BE2C (cell line): Measurements from ENCODE around the gene C1QTNF5.

ENCODE experiments used
- DNase-seq: peaks from one replicate; pipeline ENCODE4 v3.0.0-alpha.2; 2020
- H3K27me3 ChIP-seq: fragments of 250-450 bp; sonication (Bioruptor Pico); 2 replicates; pipeline ENCODE4 v1.5.1; 2020; ENCODE audit warnings: mild to moderate bottlenecking
- H3K36me3 ChIP-seq: fragments of 250-450 bp; sonication (Bioruptor Pico); 2 replicates; pipeline ENCODE4 v1.5.1; 2020; ENCODE audit warnings: mild to moderate bottlenecking
- H3K4me1 ChIP-seq: fragments of 250-450 bp; sonication (Bioruptor Pico); 2 replicates; pipeline ENCODE4 v1.5.1; 2020
- H3K4me3 ChIP-seq: 2 replicates; pipeline ENCODE4 v1.5.1; 2011; ENCODE audit warnings: low read depth, low read length
- H3K9me3 ChIP-seq: fragments of 250-450 bp; sonication (Bioruptor Pico); 2 replicates; pipeline ENCODE4 v1.5.1; 2020
- CTCF ChIP-seq: IDR thresholded peaks from 2 replicates; pipeline ENCODE4 v1.5.1; 2012; ENCODE audit warnings: mild to moderate bottlenecking, low read depth, low read length

The C1QTNF5 gene

DNA sequence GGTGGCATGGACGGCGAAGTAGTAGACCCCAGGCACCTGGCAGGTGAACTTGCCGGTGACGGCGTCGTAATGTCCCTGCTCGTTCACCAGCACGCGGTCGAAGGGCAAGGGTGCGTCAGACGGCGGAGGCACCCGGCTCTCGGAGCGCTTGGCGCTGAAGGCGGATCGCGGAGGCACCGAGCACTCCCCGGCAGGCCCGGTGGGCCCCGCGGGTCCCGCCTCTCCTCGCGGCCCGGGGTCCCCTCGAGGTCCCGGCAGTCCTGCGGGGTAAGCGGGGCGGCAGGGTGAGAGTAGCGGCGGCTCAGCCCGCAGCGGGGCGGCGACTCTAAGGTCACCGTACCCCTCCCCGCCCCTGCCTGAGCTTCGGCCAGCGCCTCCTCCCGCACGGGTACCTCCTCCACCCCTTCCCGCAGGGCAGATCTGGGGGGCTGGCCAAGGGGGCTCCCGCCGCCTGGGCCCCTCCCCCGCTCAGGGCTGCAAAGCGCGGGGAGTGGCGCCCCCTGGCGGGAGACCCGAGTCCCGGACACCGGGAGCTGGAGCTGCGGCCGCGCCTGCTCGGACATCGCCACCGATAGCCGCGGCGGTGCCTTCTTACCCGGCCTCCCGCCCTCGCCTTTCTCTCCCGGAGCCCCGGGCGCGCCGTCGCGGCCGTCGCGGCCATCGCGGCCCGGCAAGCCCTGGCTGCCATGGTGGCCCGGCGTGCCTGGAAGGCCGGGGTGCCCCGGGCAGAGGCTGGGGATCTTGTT, 921 bp downstream of the C1QTNF5 start:
- Histone ChIP-seq H3K27me3 (peaks cover 19% of the 10 kb centered on the region), H3K9me3 (no peaks in the 10 kb centered on the region), H3K36me3 (no peaks in the 10 kb centered on the region), H3K4me1 (peaks cover 3% of the 10 kb centered on the region), H3K4me3 (peak overlapping the region; percentile 40)
- peak; percentile 76 for DNase-seq
- peak; percentile 71 for TF ChIP-seq CTCF

- no peak overlapping the region; the same call in 1 of the 2 replicates for H3K4me3 ChIP-seq
- TF ChIP-seq CTCF = no peak
- peaks cover 3% of the 10 kb centered on the region for H3K4me1 ChIP-seq
- H3K27me3 ChIP-seq = peaks cover 19% of the 10 kb centered on the region
- no peak for DNase-seq
- H3K9me3 ChIP-seq = no peaks in the 10 kb centered on the region
- H3K36me3 ChIP-seq = no peaks in the 10 kb centered on the region
Observed at GRCh38 chr11:119338965-119339588, 1.6 kb downstream of the C1QTNF5 start.

GRCh38 chr11:119338318-119338890, 2.3 kb downstream of the C1QTNF5 start:
- Histone ChIP-seq H3K4me3 (peak overlapping the region; percentile 29), H3K27me3 (peaks cover 19% of the 10 kb centered on the region), H3K36me3 (no peaks in the 10 kb centered on the region), H3K9me3 (no peaks in the 10 kb centered on the region), H3K4me1 (peaks cover 3% of the 10 kb centered on the region)
- DNase-seq = peak; percentile 78
- peak; percentile 95 for TF ChIP-seq CTCF

GRCh38 chr11:119337581-119338317, 2.9 kb downstream of the C1QTNF5 start:
- Histone ChIP-seq H3K36me3 (no peaks in the 10 kb centered on the region), H3K27me3 (peaks cover 19% of the 10 kb centered on the region), H3K9me3 (no peaks in the 10 kb centered on the region), H3K4me3 (peak overlapping the region; percentile 24; the same call in 1 of the 2 replicates), H3K4me1 (peaks cover 3% of the 10 kb centered on the region)
- TF ChIP-seq CTCF = no peak
- DNase-seq = peak; percentile 58

DNA sequence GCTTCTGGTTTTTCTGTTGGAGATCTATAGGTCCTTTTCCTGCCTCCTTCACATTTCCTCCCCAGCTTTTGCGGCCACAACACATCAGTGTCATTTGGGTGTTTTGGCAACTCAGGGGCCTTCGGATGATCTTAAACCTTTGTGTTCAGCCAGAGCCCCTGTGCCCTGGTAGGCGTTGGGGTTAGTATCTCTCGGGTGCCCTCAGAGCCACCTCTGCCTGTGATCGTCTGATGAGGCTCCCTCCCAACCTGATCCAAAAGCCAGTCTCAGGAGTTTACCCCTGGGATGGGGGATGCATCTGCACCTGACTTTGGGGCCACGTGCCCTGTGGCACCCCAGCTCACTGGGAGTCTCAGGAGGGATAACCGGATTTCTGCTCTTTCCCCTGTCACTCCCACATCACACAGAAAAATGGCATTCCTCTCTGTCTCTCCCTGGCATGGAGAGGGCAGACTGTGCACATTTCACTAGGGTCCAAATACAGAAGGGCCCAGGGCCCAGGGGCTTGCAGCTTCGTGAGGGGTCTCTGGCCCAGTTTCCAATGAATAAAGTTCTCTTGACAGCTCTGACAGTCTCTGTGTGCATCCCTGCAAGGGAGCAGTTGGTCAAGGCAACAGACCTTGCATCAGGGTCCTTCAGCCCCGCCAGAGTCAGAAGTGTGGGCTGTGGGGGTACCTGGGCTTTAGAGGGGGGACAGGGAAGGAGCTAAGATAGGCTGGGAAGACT, 3.8 kb downstream of the C1QTNF5 start:
- peaks cover 19% of the 10 kb centered on the region for H3K27me3 ChIP-seq
- no peak for DNase-seq
- peaks cover 3% of the 10 kb centered on the region for H3K4me1 ChIP-seq
- no peaks in the 10 kb centered on the region for H3K36me3 ChIP-seq
- no peak overlapping the region for H3K4me3 ChIP-seq
- H3K9me3 ChIP-seq = no peaks in the 10 kb centered on the region
- no peak for TF ChIP-seq CTCF
